MM.1S (cell line): ENCODE results near the gene IGF2.

ENCODE experiments used
- DNase-seq: peaks from one replicate; pipeline ENCODE4 v3.0.0-alpha.2; 2015
- H2AFZ ChIP-seq: fragments of 300-600 bp; sonication (generic); 2 replicates; pipeline ENCODE4 v1.6.0; 2016; ENCODE audit warnings: antibody characterized with exemption, low read length
- H3F3A ChIP-seq: fragments of 300-600 bp; sonication (generic); 2 replicates; pipeline ENCODE4 v1.6.1; 2016; ENCODE audit warnings: mild to moderate bottlenecking, antibody characterized with exemption, low read length, moderate library complexity, mixed read lengths; ENCODE audit not compliant: insufficient read depth
- H3K27ac ChIP-seq: fragments of 300-600 bp; sonication (generic); 2 replicates; pipeline ENCODE4 v1.5.1; 2016; ENCODE audit warnings: mild to moderate bottlenecking, low read length
- H3K27me3 ChIP-seq: fragments of 300-600 bp; sonication (generic); replicated peaks from 2 replicates; pipeline ENCODE4 v1.6.0; 2016; ENCODE audit warnings: low read length; ENCODE audit not compliant: insufficient read depth
- H3K36me3 ChIP-seq: fragments of 300-600 bp; sonication (generic); replicated peaks from 2 replicates; pipeline ENCODE4 v1.6.1; 2016; ENCODE audit warnings: mild to moderate bottlenecking, low read length, mixed read lengths; ENCODE audit not compliant: insufficient read depth
- H3K4me1 ChIP-seq: fragments of 300-600 bp; sonication (generic); 2 replicates; pipeline ENCODE4 v1.6.1; 2016; ENCODE audit warnings: low read length, mixed read lengths
- H3K4me2 ChIP-seq: fragments of 300-600 bp; sonication (generic); 2 replicates; pipeline ENCODE4 v1.6.0; 2016; ENCODE audit warnings: low read depth, low read length
- H3K4me3 ChIP-seq: fragments of 300-600 bp; sonication (generic); 2 replicates; pipeline ENCODE4 v1.5.1; 2016; ENCODE audit warnings: low read length, mixed read lengths
- H3K79me2 ChIP-seq: fragments of 300-600 bp; sonication (generic); 2 replicates; pipeline ENCODE4 v1.6.1; 2016; ENCODE audit warnings: mixed run types, low read length, mixed read lengths
- H3K9ac ChIP-seq: fragments of 300-600 bp; sonication (generic); 2 replicates; pipeline ENCODE4 v1.6.1; 2016; ENCODE audit warnings: low read length, mixed read lengths
- H3K9me2 ChIP-seq: fragments of 300-600 bp; sonication (generic); replicated peaks from 2 replicates; pipeline ENCODE4 v1.6.1; 2016; ENCODE audit warnings: mild to moderate bottlenecking, low read length, mixed read lengths; ENCODE audit not compliant: insufficient read depth
- H3K9me3 ChIP-seq: fragments of 300-600 bp; sonication (generic); replicated peaks from 2 replicates; pipeline ENCODE4 v1.6.1; 2016; ENCODE audit warnings: mild to moderate bottlenecking, low read length, mixed read lengths; ENCODE audit not compliant: insufficient read depth
- H4K20me1 ChIP-seq: fragments of 300-600 bp; sonication (generic); 2 replicates; pipeline ENCODE4 v1.6.1; 2016; ENCODE audit warnings: mild to moderate bottlenecking, low read length, moderate library complexity, mixed read lengths; ENCODE audit not compliant: insufficient read depth
- EZH2 ChIP-seq: fragments of 300-600 bp; sonication (generic); optimal IDR thresholded peaks from 2 replicates; pipeline ENCODE3; 2017; ENCODE audit warnings: low read depth, mild to moderate bottlenecking, antibody characterized with exemption, low read length, mixed read lengths
- EZH2phosphoT487 ChIP-seq: fragments of 300-600 bp; sonication (generic); IDR thresholded peaks from 2 replicates; pipeline ENCODE4 v1.6.1; 2018; ENCODE audit warnings: antibody characterized with exemption, low read length
- TF ChIP-seq, protein P1 (sequence below): fragments of 300-600 bp; sonication (generic); IDR thresholded peaks from 2 replicates; pipeline ENCODE4 v1.5.1; 2016; ENCODE audit warnings: antibody characterized with exemption, low read length, mixed read lengths

Gene IGF2

DNA sequence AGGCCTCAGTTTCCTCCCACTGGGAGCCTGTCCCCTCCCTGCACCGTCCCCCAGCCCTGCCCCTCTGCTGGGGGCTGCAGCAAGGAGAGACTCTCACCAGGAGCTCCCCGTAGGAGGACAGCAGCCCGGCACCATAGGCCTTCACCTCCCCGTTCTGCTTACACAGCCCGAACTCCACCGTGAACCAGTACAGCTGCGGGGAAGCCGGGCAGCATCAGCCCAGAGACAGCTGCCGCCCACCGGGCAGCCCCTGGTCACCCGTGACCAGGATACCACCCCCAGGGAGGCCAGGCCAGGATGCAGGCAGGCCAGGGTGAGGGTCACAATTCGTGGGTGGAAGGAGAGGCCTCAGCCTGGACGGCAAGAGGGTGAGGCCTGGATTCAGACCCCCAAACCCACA is 26.4 kb upstream of the IGF2 start:
- DNase-seq, result no peak
- Histone ChIP-seq H3K4me3 (no peak overlapping the region), H3K9me3 (no peaks in the 10 kb centered on the region), H3K9me2 (no peaks in the 10 kb centered on the region), H3K4me2 (no peak overlapping the region), H2AFZ (no peak overlapping the region), H3K9ac (no peak overlapping the region), H3K4me1 (no peaks in the 10 kb centered on the region), H3K27me3 (peaks cover 75% of the 10 kb centered on the region), H3F3A (no peaks in the 10 kb centered on the region), H3K79me2 (no peaks in the 10 kb centered on the region), H4K20me1 (no peaks in the 10 kb centered on the region), H3K36me3 (no peaks in the 10 kb centered on the region), H3K27ac (no peak overlapping the region)
- TF ChIP-seq, protein P1, sequence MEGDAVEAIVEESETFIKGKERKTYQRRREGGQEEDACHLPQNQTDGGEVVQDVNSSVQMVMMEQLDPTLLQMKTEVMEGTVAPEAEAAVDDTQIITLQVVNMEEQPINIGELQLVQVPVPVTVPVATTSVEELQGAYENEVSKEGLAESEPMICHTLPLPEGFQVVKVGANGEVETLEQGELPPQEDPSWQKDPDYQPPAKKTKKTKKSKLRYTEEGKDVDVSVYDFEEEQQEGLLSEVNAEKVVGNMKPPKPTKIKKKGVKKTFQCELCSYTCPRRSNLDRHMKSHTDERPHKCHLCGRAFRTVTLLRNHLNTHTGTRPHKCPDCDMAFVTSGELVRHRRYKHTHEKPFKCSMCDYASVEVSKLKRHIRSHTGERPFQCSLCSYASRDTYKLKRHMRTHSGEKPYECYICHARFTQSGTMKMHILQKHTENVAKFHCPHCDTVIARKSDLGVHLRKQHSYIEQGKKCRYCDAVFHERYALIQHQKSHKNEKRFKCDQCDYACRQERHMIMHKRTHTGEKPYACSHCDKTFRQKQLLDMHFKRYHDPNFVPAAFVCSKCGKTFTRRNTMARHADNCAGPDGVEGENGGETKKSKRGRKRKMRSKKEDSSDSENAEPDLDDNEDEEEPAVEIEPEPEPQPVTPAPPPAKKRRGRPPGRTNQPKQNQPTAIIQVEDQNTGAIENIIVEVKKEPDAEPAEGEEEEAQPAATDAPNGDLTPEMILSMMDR, result no peak
- no peak for TF ChIP-seq EZH2
- no peak for TF ChIP-seq EZH2phosphoT487

DNA sequence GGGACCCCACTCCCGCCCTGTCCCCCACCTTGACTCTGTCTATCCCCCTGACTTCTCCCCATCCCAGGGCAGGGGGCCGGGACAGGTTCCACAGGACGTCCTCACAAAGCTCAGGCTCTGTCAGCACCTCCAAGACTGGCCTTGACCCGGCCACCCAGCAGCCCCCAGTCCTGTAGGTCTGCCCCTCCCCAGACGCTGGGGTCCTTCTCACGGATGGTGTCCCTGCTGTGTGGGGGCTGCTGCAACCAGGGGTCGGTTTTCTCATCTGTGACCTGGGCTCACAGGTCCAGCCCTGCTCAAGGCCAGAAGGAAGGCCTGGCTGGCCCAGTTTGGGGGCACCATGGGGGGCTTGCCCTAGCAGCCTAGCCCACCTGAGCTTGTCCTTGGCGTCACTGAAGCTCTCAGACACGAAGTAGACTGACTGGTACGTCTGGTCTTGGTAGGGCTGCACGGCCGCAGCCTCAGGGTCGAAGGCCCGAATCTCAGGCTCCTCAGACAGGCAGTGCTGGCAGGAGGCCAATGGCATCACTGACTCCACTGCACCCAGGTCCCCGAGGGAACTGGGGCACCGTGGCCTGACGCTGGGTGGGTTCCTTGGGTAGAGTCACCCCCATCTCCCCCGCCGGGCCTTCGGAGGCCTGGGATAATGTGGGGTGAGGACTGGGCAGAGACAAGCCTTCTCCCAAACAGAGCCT is 25.8 kb upstream of the IGF2 start:
- H3K4me3 ChIP-seq, result no peak overlapping the region
- H2AFZ ChIP-seq, result no peak overlapping the region
- peaks cover 76% of the 10 kb centered on the region for H3K27me3 ChIP-seq
- H3K79me2 ChIP-seq, result no peaks in the 10 kb centered on the region
- H3F3A ChIP-seq, result no peaks in the 10 kb centered on the region
- DNase-seq, result no peak
- H3K36me3 ChIP-seq, result no peaks in the 10 kb centered on the region
- no peaks in the 10 kb centered on the region for H3K9me3 ChIP-seq
- H4K20me1 ChIP-seq, result no peaks in the 10 kb centered on the region
- H3K4me1 ChIP-seq, result no peaks in the 10 kb centered on the region
- TF ChIP-seq, protein P1, result no peak
- no peak for TF ChIP-seq EZH2phosphoT487
- TF ChIP-seq EZH2, result no peak
- no peaks in the 10 kb centered on the region for H3K9me2 ChIP-seq
- H3K27ac ChIP-seq, result no peak overlapping the region
- H3K9ac ChIP-seq, result no peak overlapping the region
- no peak overlapping the region for H3K4me2 ChIP-seq

DNA sequence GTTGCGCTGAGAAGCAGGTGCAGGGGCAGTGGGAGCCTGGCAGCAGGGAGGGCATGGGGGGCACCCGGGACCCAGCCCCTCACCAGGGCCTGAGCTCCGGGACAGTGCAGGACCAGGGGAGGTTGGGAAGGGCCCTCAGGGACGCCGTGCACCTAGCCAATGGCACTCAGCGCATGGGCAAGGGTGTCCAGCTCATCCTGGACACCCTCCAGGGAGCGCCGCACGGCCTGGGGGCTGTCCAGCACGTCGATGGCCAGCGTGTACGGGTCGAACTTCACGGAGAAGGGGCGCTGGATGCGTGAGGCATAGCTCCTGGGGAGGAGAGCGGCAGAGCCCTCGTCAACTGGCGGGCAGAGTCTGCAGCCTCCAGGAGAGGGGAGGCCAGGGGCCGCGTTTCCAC is 24.9 kb upstream of the IGF2 start:
- Histone ChIP-seq H3K27me3 (peaks cover 74% of the 10 kb centered on the region), H4K20me1 (no peaks in the 10 kb centered on the region), H3K36me3 (no peaks in the 10 kb centered on the region), H3K9me3 (no peaks in the 10 kb centered on the region), H3F3A (no peaks in the 10 kb centered on the region), H3K9me2 (no peaks in the 10 kb centered on the region), H3K9ac (no peak overlapping the region), H3K4me1 (no peaks in the 10 kb centered on the region), H2AFZ (no peak overlapping the region), H3K4me3 (no peak overlapping the region), H3K79me2 (no peaks in the 10 kb centered on the region), H3K27ac (no peak overlapping the region), H3K4me2 (no peak overlapping the region)
- TF ChIP-seq, protein P1, result no peak
- no peak for TF ChIP-seq EZH2
- TF ChIP-seq EZH2phosphoT487, result no peak
- DNase-seq, result no peak
